Mononuclear cell (primary cell): ENCODE measurements around the gene STK39. TPM values are rescaled to one million over a fixed set of nuclear protein-coding genes. Genes with fewer than 3 reads are reported as not detected.
"Not testable (repeated sequence)": the region's sequence is repeated elsewhere in the genome, so short reads cannot be mapped to it uniquely, and the experiment has no call there.

Source experiments
- H3K27me3 ChIP-seq: 2 replicates; pipeline ENCODE4 v1.6.0; 2011; ENCODE audit warnings: low read length, control low read depth; ENCODE audit not compliant: insufficient read depth
- H3K4me1 ChIP-seq: 2 replicates; pipeline ENCODE4 v1.5.1; 2011; ENCODE audit warnings: mild to moderate bottlenecking, low read length, control low read depth; ENCODE audit not compliant: insufficient read depth
- H3K4me3 ChIP-seq: 2 replicates; pipeline ENCODE4 v1.5.1; 2011; ENCODE audit warnings: mild to moderate bottlenecking, low read length, moderate library complexity
- H3K9me3 ChIP-seq: 2 replicates; pipeline ENCODE4 v1.5.1; 2011; ENCODE audit warnings: low read depth, mild to moderate bottlenecking, control low read depth, low read length
- total RNA-seq: library from RNA; depleted of rRNA; stranded (reverse); fragments of >200 nt; gene quantifications from one replicate; pipeline ENCODE4 v1.2.3, GENCODE V29; 2012

The STK39 gene
- total RNA-seq, 1 donor = 12.6 TPM

- Histone ChIP-seq H3K27me3 (no peaks in the 10 kb centered on the region), H3K4me1 (no peaks in the 10 kb centered on the region), H3K9me3 (no peaks in the 10 kb centered on the region), H3K4me3 (no peak overlapping the region)
Observed at GRCh38 chr2:168136392-168136977, 110.9 kb downstream of the STK39 start.

- no peaks in the 10 kb centered on the region for H3K27me3 ChIP-seq
- H3K9me3 ChIP-seq = no peaks in the 10 kb centered on the region
- H3K4me1 ChIP-seq = peaks cover 2% of the 10 kb centered on the region
- H3K4me3 ChIP-seq = no peak overlapping the region
Observed at GRCh38 chr2:168135630-168136029, 111.8 kb downstream of the STK39 start.

- H3K27me3 ChIP-seq = no peaks in the 10 kb centered on the region
- peaks cover 6% of the 10 kb centered on the region for H3K4me1 ChIP-seq
- no peaks in the 10 kb centered on the region for H3K9me3 ChIP-seq
- H3K4me3 ChIP-seq = no peak overlapping the region
Observed at GRCh38 chr2:168135121-168135520, 112.3 kb downstream of the STK39 start.

- H3K9me3 ChIP-seq = no peaks in the 10 kb centered on the region
- no peaks in the 10 kb centered on the region for H3K27me3 ChIP-seq
Observed at GRCh38 chr2:168134485-168134884, 112.9 kb downstream of the STK39 start.

GRCh38 chr2:168132389-168132788 lies 115.0 kb downstream of the STK39 start:
- Histone ChIP-seq H3K4me1 (peaks cover 9% of the 10 kb centered on the region), H3K9me3 (no peaks in the 10 kb centered on the region), H3K27me3 (no peaks in the 10 kb centered on the region), H3K4me3 (no peak overlapping the region)

More at GRCh38 chr2:168134485-168134884, 112.9 kb downstream of the STK39 start:
- H3K4me3 ChIP-seq = no peak overlapping the region
- peaks cover 9% of the 10 kb centered on the region for H3K4me1 ChIP-seq

GRCh38 chr2:168130346-168130745 lies 117.0 kb downstream of the STK39 start:
- no peaks in the 10 kb centered on the region for H3K27me3 ChIP-seq
- no peaks in the 10 kb centered on the region for H3K9me3 ChIP-seq
- no peak overlapping the region for H3K4me3 ChIP-seq
- peaks cover 9% of the 10 kb centered on the region for H3K4me1 ChIP-seq

- no peaks in the 10 kb centered on the region for H3K27me3 ChIP-seq
- H3K4me1 ChIP-seq = peaks cover 9% of the 10 kb centered on the region
- H3K4me3 ChIP-seq = no peak overlapping the region
- H3K9me3 ChIP-seq = no peaks in the 10 kb centered on the region
Observed at GRCh38 chr2:168127371-168127770, 120.0 kb downstream of the STK39 start.

GRCh38 chr2:168122210-168122609 lies 125.2 kb downstream of the STK39 start:
- H3K9me3 ChIP-seq, H3K4me3 ChIP-seq, H3K4me1 ChIP-seq, H3K27me3 ChIP-seq: not testable (repeated sequence)

- no peaks in the 10 kb centered on the region for H3K27me3 ChIP-seq
- no peaks in the 10 kb centered on the region for H3K9me3 ChIP-seq
- H3K4me3 ChIP-seq = no peak overlapping the region
- peaks cover 9% of the 10 kb centered on the region for H3K4me1 ChIP-seq
Observed at GRCh38 chr2:168120730-168121129, 126.7 kb downstream of the STK39 start.

- peaks cover 9% of the 10 kb centered on the region for H3K4me1 ChIP-seq
- no peaks in the 10 kb centered on the region for H3K9me3 ChIP-seq
- H3K27me3 ChIP-seq = no peaks in the 10 kb centered on the region
- H3K4me3 ChIP-seq = no peak overlapping the region
Observed at GRCh38 chr2:168120310-168120709, 127.1 kb downstream of the STK39 start.

GRCh38 chr2:168119515-168120141 lies 127.8 kb downstream of the STK39 start:
- H3K4me1 ChIP-seq = peaks cover 9% of the 10 kb centered on the region
- no peak overlapping the region for H3K4me3 ChIP-seq
- no peaks in the 10 kb centered on the region for H3K27me3 ChIP-seq
- no peaks in the 10 kb centered on the region for H3K9me3 ChIP-seq

GRCh38 chr2:168118733-168119514 lies 128.5 kb downstream of the STK39 start:
- Histone ChIP-seq H3K27me3 (no peaks in the 10 kb centered on the region), H3K9me3 (no peaks in the 10 kb centered on the region), H3K4me1 (peaks cover 9% of the 10 kb centered on the region), H3K4me3 (no peak overlapping the region)

- Histone ChIP-seq H3K27me3 (no peaks in the 10 kb centered on the region), H3K9me3 (no peaks in the 10 kb centered on the region), H3K4me3 (no peak overlapping the region), H3K4me1 (peaks cover 9% of the 10 kb centered on the region)
Observed at GRCh38 chr2:168116448-168116847, 130.9 kb downstream of the STK39 start.

GRCh38 chr2:168114619-168115018 lies 132.8 kb downstream of the STK39 start:
- Histone ChIP-seq H3K4me3 (no peak overlapping the region), H3K4me1 (peaks cover 9% of the 10 kb centered on the region), H3K27me3 (no peaks in the 10 kb centered on the region), H3K9me3 (no peaks in the 10 kb centered on the region)

- Histone ChIP-seq H3K4me1 (peaks cover 3% of the 10 kb centered on the region), H3K4me3 (no peak overlapping the region), H3K9me3 (no peaks in the 10 kb centered on the region), H3K27me3 (no peaks in the 10 kb centered on the region)
Observed at GRCh38 chr2:168114040-168114439, 133.4 kb downstream of the STK39 start.
